Astrocyte (in vitro differentiated cells and primary cell): ENCODE data around the gene CENPB.
A peak's percentile ranks its signal among the peaks of the same experiment; 100 is the strongest.

Source experiments
- EZH2 ChIP-seq: IDR thresholded peaks from 2 replicates; pipeline ENCODE4 v1.6.1; 2012; ENCODE audit warnings: mild to moderate bottlenecking, low read length, inconsistent platforms; ENCODE audit not compliant: insufficient read depth
- TF ChIP-seq, protein P1 (sequence below): IDR thresholded peaks from 2 replicates; pipeline ENCODE4 v1.5.1; 2011; ENCODE audit warnings: low read depth, mild to moderate bottlenecking, inconsistent platforms, low read length, moderate library complexity; ENCODE audit not compliant: insufficient read depth

DNA sequence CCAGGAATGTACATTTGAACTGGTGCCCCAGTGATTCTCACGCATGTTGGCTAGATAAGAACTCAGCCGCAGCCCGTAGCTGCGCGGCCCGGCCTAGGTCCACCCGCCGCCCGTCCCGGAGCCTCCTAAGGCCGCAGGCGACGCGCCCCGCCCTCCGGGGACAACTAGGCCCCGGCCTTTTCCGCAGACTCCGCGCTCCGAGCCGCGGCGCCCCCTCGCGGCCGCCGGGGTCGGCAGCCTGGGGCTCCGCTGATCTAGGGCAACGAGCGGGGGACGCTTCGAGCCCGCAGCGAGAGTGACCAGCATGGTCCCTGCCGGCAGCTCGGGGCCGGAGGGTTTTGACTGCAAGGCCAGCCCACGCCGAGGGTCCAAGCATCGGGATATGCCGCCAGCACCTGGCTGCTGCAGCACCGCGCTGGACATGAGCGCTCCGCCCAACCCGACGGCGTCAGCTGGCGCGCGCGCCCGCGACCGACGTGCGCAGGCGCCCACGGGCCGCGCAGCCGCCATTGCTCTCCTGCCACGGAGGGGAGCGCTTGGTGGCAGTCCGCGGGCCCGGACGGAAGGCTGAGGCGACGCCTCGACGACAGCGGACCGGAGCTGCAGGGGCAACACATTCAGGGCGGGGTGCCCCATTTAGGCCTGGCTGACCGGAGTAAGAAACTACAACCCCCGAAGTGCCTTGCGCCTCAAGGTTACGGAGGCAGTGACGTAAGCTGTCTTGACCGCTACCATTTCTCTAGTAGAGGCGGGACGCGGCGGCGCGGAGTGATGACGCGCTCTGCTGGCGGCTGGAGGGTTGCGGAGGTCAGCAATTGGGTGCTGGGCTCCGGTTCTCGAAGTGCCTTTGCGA lies 33.7 kb upstream of the CENPB start, which contains the start of gene AP5S1:
- TF ChIP-seq, protein P1, sequence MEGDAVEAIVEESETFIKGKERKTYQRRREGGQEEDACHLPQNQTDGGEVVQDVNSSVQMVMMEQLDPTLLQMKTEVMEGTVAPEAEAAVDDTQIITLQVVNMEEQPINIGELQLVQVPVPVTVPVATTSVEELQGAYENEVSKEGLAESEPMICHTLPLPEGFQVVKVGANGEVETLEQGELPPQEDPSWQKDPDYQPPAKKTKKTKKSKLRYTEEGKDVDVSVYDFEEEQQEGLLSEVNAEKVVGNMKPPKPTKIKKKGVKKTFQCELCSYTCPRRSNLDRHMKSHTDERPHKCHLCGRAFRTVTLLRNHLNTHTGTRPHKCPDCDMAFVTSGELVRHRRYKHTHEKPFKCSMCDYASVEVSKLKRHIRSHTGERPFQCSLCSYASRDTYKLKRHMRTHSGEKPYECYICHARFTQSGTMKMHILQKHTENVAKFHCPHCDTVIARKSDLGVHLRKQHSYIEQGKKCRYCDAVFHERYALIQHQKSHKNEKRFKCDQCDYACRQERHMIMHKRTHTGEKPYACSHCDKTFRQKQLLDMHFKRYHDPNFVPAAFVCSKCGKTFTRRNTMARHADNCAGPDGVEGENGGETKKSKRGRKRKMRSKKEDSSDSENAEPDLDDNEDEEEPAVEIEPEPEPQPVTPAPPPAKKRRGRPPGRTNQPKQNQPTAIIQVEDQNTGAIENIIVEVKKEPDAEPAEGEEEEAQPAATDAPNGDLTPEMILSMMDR = peak; percentile 67
- no peak for TF ChIP-seq EZH2
